Stomach (tissue), 4 donors: ENCODE results near the gene TIGD1.

Source experiments
- CTCF ChIP-seq, 7 experiments: fragments of 450-650 bp in 4 of 7; fragments of 200-600 bp in 3 of 7; sonication (generic) in 3 of 7; IDR thresholded peaks; one replicate each; pipeline ENCODE4 v1.5.1; 2016 to 2019; ENCODE audit warnings: antibody characterized with exemption in 7 of 7, control low read depth in 2 of 7, mild to moderate bottlenecking in 1 of 7
- POLR2A ChIP-seq, 4 donors: fragments of 450-650 bp; IDR thresholded peaks; one replicate each; pipeline ENCODE4 v1.6.1; 2016; ENCODE audit warnings: antibody characterized with exemption in 4 of 4, control low read depth in 2 of 4, mild to moderate bottlenecking in 1 of 4, moderate library complexity in 1 of 4
- POLR2AphosphoS5 ChIP-seq, 3 donors: sonication (generic); formaldehyde crosslinking; IDR thresholded peaks; one replicate each; pipeline ENCODE4 v1.6.1; 2016; ENCODE audit warnings: antibody characterized with exemption in 3 of 3

GRCh38 chr2:232543928-232544631 lies 6.3 kb downstream of the TIGD1 start:
- no peak for TF ChIP-seq POLR2A (IDR thresholded peaks at IDR 0.05)
- no peak for TF ChIP-seq CTCF (IDR thresholded peaks at IDR 0.05)
- TF ChIP-seq POLR2AphosphoS5 (IDR thresholded peaks at IDR 0.05) = no peak
